ENCODE data around the gene HOXB6. TPM values are rescaled to one million over a fixed set of nuclear protein-coding genes. Genes with fewer than 3 reads are reported as not detected.

The HOXB6 gene
- polyA plus RNA-seq, 3 donors = not detected

DNA sequence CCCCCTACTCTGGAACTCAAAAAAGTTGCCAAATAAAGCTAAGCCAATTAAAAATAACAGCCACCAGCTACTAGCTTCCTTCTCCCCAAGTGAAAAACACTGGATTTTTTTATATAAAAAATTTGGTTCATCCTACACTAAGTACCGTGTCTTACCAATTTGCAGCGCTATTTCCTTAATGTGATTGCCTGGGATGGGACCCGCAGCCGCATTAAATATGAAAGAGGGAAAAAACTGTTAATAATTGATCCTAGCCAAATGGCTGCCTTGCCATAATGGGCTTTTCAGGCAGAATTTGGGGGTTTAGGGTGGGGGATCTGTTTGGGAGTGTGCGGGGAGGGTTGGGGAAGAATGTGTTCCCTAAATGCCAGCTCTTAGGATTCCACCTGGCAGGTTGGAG, 19.3 kb upstream of the HOXB6 start:
- Mint-ChIP-seq H3K36me3 (peaks cover 0 to 2% of the 10 kb centered on the region in 2 donors), H3K4me1 (peaks cover 9% of the 10 kb centered on the region), H3K27ac (no peak overlapping the region), H3K9me3 (peaks cover 0 to 15% (median 1%) of the 10 kb centered on the region in 7 donors), H3K4me3 (peak overlapping the region in 1 of 2 donors; percentile 77), H3K27me3 (ENCODE audit: low read depth in 3 of 3) (peaks cover 91 to 99% (median 94%) of the 10 kb centered on the region in 3 donors)
- Histone ChIP-seq H4K20me1 (ENCODE audit: insufficient read depth, low read length) (no peaks in the 10 kb centered on the region), H3K9ac (ENCODE audit: insufficient read depth, low read length, poor library complexity, severe bottlenecking) (no peak overlapping the region), H3K36me3 (replicated peaks in 1 of 2; ENCODE audit: control insufficient read depth in 1 of 2, insufficient read depth in 2 of 2, low read length in 2 of 2) (no peaks in the 10 kb centered on the region), H3K9me3 (replicated peaks in 1 of 2; ENCODE audit: control insufficient read depth in 1 of 2, insufficient read depth in 1 of 2, low read length in 2 of 2) (peaks cover 0 to 22% of the 10 kb centered on the region in 2 donors), H3K4me3 (replicated peaks in 1 of 3; ENCODE audit: low read depth in 2 of 3, low read length in 3 of 3) (no peak overlapping the region), H3K27me3 (ENCODE audit: control insufficient read depth in 2 of 2, insufficient read depth in 2 of 2, low read length in 2 of 2) (peaks cover 81 to 100% of the 10 kb centered on the region in 2 donors), H2AFZ (ENCODE audit: insufficient read depth, low read depth, low read length, poor library complexity, severe bottlenecking) (no peak overlapping the region), H3K79me2 (ENCODE audit: insufficient read depth, low read length) (no peaks in the 10 kb centered on the region), H3K27ac (ENCODE audit: low read depth in 1 of 2, low read length in 2 of 2) (no peak overlapping the region), H3K4me2 (replicated peaks; ENCODE audit: extremely low read depth, low read length, poor library complexity, severe bottlenecking) (no peak overlapping the region), H3K4me1 (ENCODE audit: control insufficient read depth in 1 of 2, insufficient read depth in 2 of 2, low read length in 2 of 2) (peaks cover 5 to 13% of the 10 kb centered on the region in 2 donors)
- 81% methylated on average over 3 of the region's 5 CpGs for WGBS (ENCODE audit: insufficient coverage)
- intact Hi-C loops (cut with micrococcal nuclease) = no loop called here
- TF ChIP-seq, protein P1, sequence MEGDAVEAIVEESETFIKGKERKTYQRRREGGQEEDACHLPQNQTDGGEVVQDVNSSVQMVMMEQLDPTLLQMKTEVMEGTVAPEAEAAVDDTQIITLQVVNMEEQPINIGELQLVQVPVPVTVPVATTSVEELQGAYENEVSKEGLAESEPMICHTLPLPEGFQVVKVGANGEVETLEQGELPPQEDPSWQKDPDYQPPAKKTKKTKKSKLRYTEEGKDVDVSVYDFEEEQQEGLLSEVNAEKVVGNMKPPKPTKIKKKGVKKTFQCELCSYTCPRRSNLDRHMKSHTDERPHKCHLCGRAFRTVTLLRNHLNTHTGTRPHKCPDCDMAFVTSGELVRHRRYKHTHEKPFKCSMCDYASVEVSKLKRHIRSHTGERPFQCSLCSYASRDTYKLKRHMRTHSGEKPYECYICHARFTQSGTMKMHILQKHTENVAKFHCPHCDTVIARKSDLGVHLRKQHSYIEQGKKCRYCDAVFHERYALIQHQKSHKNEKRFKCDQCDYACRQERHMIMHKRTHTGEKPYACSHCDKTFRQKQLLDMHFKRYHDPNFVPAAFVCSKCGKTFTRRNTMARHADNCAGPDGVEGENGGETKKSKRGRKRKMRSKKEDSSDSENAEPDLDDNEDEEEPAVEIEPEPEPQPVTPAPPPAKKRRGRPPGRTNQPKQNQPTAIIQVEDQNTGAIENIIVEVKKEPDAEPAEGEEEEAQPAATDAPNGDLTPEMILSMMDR (IDR thresholded peaks at IDR 0.05) = no peak
- DNase-seq = no peak

DNA sequence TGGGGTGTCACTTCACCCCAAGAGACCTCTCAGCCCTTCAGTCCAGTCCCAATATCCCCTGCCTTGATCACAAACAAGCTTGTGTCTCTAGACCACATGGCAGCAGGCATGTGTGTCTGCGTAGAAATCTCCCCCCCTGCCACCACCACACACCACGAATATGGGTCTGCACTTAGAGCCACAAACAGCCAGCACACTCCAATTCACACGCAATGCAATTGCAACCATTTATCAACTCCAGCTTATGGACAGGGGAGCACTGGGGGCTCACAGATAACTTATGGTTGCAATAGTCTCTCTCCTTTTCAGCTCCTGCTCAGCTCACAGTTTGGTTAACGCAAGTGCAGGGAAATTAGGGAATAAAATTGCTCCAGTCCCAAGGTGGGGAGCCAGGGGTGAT, 18.8 kb upstream of the HOXB6 start:
- peaks cover 0 to 2% of the 10 kb centered on the region in 2 donors for H3K36me3 Mint-ChIP-seq
- Histone ChIP-seq H2AFZ (ENCODE audit: insufficient read depth, low read depth, low read length, poor library complexity, severe bottlenecking) (no peak overlapping the region), H3K4me3 (replicated peaks in 1 of 3; ENCODE audit: low read depth in 2 of 3, low read length in 3 of 3) (no peak overlapping the region), H3K4me2 (replicated peaks; ENCODE audit: extremely low read depth, low read length, poor library complexity, severe bottlenecking) (no peak overlapping the region), H3K9me3 (replicated peaks in 1 of 2; ENCODE audit: control insufficient read depth in 1 of 2, insufficient read depth in 1 of 2, low read length in 2 of 2) (peaks cover 0 to 22% of the 10 kb centered on the region in 2 donors), H3K36me3 (replicated peaks in 1 of 2; ENCODE audit: control insufficient read depth in 1 of 2, insufficient read depth in 2 of 2, low read length in 2 of 2) (no peaks in the 10 kb centered on the region), H3K79me2 (ENCODE audit: insufficient read depth, low read length) (no peaks in the 10 kb centered on the region), H3K9ac (ENCODE audit: insufficient read depth, low read length, poor library complexity, severe bottlenecking) (no peak overlapping the region), H3K27ac (ENCODE audit: low read depth in 1 of 2, low read length in 2 of 2) (no peak overlapping the region), H4K20me1 (ENCODE audit: insufficient read depth, low read length) (no peaks in the 10 kb centered on the region), H3K4me1 (ENCODE audit: control insufficient read depth in 1 of 2, insufficient read depth in 2 of 2, low read length in 2 of 2) (peaks cover 5 to 13% of the 10 kb centered on the region in 2 donors), H3K27me3 (ENCODE audit: control insufficient read depth in 2 of 2, insufficient read depth in 2 of 2, low read length in 2 of 2) (peaks cover 79 to 100% of the 10 kb centered on the region in 2 donors)
- WGBS (ENCODE audit: insufficient coverage) = 61% methylated on average over 3 of the region's 4 CpGs
- peaks cover 91 to 99% (median 94%) of the 10 kb centered on the region in 3 donors for H3K27me3 Mint-ChIP-seq (ENCODE audit: low read depth in 3 of 3)
- peaks cover 11% of the 10 kb centered on the region for H3K4me1 Mint-ChIP-seq
- no peak overlapping the region for H3K27ac Mint-ChIP-seq
- TF ChIP-seq, protein P1 (IDR thresholded peaks at IDR 0.05) = no peak
- intact Hi-C loops (cut with micrococcal nuclease) = no loop called here
- no peak for DNase-seq
- peaks cover 0 to 13% (median 3%) of the 10 kb centered on the region in 7 donors for H3K9me3 Mint-ChIP-seq
- peak overlapping the region in 1 of 2 donors; percentile 77 for H3K4me3 Mint-ChIP-seq

All from CD14-positive monocyte (primary cell).